ENCODE measurements around the gene EPS8.

DNA sequence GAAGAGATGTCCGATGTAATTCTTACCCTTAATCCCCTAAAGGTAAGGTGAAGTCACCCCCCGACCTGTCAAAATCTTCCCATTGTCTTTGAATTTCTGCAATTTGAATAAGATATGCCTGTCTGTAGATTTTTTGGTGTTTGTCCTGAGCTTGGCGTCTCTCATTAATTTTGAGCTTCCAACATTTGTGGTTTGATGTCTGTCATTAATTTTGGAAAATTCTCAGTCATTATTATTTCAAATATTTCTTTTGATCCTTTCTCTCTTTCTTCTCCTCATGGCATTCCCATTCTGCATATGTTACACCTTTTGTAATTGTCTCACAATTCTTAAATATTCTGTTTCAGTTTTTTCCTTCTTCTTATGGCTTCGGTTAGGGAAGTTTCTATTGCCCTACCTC lies 60.1 kb downstream of the EPS8 start:
- TF ChIP-seq, protein P1, sequence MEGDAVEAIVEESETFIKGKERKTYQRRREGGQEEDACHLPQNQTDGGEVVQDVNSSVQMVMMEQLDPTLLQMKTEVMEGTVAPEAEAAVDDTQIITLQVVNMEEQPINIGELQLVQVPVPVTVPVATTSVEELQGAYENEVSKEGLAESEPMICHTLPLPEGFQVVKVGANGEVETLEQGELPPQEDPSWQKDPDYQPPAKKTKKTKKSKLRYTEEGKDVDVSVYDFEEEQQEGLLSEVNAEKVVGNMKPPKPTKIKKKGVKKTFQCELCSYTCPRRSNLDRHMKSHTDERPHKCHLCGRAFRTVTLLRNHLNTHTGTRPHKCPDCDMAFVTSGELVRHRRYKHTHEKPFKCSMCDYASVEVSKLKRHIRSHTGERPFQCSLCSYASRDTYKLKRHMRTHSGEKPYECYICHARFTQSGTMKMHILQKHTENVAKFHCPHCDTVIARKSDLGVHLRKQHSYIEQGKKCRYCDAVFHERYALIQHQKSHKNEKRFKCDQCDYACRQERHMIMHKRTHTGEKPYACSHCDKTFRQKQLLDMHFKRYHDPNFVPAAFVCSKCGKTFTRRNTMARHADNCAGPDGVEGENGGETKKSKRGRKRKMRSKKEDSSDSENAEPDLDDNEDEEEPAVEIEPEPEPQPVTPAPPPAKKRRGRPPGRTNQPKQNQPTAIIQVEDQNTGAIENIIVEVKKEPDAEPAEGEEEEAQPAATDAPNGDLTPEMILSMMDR (IDR thresholded peaks at IDR 0.05; ENCODE audit: poor library complexity): no peak
- no peak for TF ChIP-seq EZH2 (IDR thresholded peaks at IDR 0.05; ENCODE audit: borderline replicate concordance)
- TF ChIP-seq EZH2phosphoT487 (IDR thresholded peaks at IDR 0.05; ENCODE audit: low read depth, severe bottlenecking, unreplicated experiment): no peak
